Stimulated activated naive B cell treated with anti-CD40 and anti-IgM and Interleukin-4, amounts not matched to agents 10 μg/mL and 1 μg/mL and 100 μg/mL, for 72 hours (primary cell): ENCODE results near the gene CAMTA1.

Source experiments
- ATAC-seq, 2 donors: fragments of 150-1000 bp; cut with Tn5 transposase; replicated peaks; 2 replicates each; pipeline ENCODE4 v1.10.0; 2021; ENCODE audit warnings: moderate library complexity in 1 of 2
- DNase-seq: peaks from one replicate; pipeline ENCODE4 v3.0.0; 2021
- H3K27ac Mint-ChIP-seq: one replicate; pipeline ENCODE4 v1.8.0; 2022; ENCODE audit warnings: mild to moderate bottlenecking, mixed read lengths
- H3K27me3 Mint-ChIP-seq, 2 donors: one replicate each; pipeline ENCODE4 v1.8.0; 2022; ENCODE audit warnings: mixed read lengths in 2 of 2
- H3K36me3 Mint-ChIP-seq, 2 donors: one replicate each; pipeline ENCODE4 v1.8.0; 2022; ENCODE audit warnings: mixed read lengths in 2 of 2, mild to moderate bottlenecking in 1 of 2
- H3K4me1 Mint-ChIP-seq, 2 donors: one replicate each; pipeline ENCODE4 v1.8.0; 2022; ENCODE audit warnings: mixed read lengths in 2 of 2, mild to moderate bottlenecking in 1 of 2
- H3K4me3 Mint-ChIP-seq, 2 donors: one replicate each; pipeline ENCODE4 v1.8.0; 2022; ENCODE audit warnings: mild to moderate bottlenecking in 2 of 2, mixed read lengths in 2 of 2, moderate library complexity in 1 of 2
- H3K9me3 Mint-ChIP-seq, 2 donors: one replicate each; pipeline ENCODE4 v1.8.0; 2022; ENCODE audit warnings: mixed read lengths in 2 of 2, mild to moderate bottlenecking in 1 of 2

The CAMTA1 gene

GRCh38 chr1:6899621-6900020, 114.4 kb downstream of the CAMTA1 start:
- Mint-ChIP-seq H3K9me3 (no peaks in the 10 kb centered on the region), H3K4me1 (no peaks in the 10 kb centered on the region), H3K4me3 (no peak overlapping the region), H3K36me3 (peaks cover 0 to 4% of the 10 kb centered on the region in 2 donors), H3K27ac (no peak overlapping the region), H3K27me3 (no peaks in the 10 kb centered on the region)
- no peak for DNase-seq
- ATAC-seq, result no peak

DNA sequence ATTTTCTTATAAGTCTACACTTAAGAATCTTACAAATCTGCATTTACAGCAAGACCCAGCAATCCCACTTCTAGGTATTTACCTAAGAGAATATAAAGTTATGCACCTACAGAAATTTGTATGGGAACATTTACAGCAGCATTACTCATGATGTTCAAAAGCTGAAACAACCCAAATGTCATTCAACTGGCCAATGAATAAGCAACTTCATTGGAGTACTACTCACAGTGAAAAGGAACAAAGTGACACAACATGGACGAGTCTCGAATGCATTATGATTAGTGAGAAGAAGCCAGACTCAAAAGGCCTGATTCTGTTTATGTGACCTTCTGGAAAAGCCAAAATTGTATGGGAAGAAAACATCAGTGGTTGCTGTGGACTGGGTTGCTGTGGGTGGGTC, 116.9 kb downstream of the CAMTA1 start:
- no peaks in the 10 kb centered on the region for H3K9me3 Mint-ChIP-seq
- no peak overlapping the region for H3K4me3 Mint-ChIP-seq
- no peaks in the 10 kb centered on the region for H3K27me3 Mint-ChIP-seq
- H3K27ac Mint-ChIP-seq, result no peak overlapping the region
- ATAC-seq, result no peak
- H3K36me3 Mint-ChIP-seq, result peaks cover 3 to 4% of the 10 kb centered on the region in 2 donors
- peaks cover 0 to 11% of the 10 kb centered on the region in 2 donors for H3K4me1 Mint-ChIP-seq
- no peak for DNase-seq

DNA sequence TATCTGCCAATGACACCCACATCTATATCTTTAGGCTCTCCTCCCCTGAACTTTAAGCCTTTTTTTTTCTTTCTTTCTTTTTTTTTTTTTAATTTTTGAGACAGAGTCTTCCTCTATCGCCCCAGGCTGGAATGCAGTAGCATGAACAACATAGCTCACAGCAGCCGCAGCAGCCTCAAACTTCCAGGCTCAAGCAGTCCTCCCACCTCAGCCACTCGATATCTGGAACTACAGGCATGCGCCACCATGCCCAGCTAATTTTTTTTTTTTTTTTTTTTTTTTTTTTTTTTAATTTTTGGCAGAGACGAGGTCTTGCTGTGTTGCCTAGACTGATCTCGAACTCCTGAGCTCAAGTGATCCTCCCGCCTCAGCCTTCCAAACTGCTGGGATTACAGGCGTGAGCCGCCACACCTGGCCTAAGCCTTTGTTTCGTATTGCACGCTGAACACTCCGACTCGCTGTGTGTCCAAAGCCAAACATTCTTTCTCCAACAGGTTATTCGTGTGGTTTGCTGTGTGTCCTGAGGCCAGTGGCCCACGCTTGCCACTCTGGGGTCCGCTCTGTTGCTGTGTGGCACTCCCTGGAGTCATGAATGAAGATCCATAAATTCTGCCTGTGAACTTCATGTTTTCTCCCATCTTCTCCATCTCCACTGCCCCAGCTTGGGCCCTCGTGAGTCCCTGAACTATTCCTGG, 119.4 kb downstream of the CAMTA1 start:
- H3K4me1 Mint-ChIP-seq, result peaks cover 0 to 12% of the 10 kb centered on the region in 2 donors
- H3K27ac Mint-ChIP-seq, result no peak overlapping the region
- no peak overlapping the region for H3K4me3 Mint-ChIP-seq
- peaks cover 0 to 3% of the 10 kb centered on the region in 2 donors for H3K36me3 Mint-ChIP-seq
- no peak for ATAC-seq
- peaks cover 8 to 10% of the 10 kb centered on the region in 2 donors for H3K27me3 Mint-ChIP-seq
- no peaks in the 10 kb centered on the region for H3K9me3 Mint-ChIP-seq
- no peak for DNase-seq

GRCh38 chr1:6905331-6905730, 120.1 kb downstream of the CAMTA1 start:
- Mint-ChIP-seq H3K4me3 (no peak overlapping the region), H3K4me1 (peaks cover 0 to 12% of the 10 kb centered on the region in 2 donors), H3K27ac (no peak overlapping the region), H3K27me3 (peaks cover 8 to 12% of the 10 kb centered on the region in 2 donors), H3K9me3 (no peaks in the 10 kb centered on the region), H3K36me3 (peaks cover 0 to 3% of the 10 kb centered on the region in 2 donors)
- no peak for ATAC-seq
- no peak for DNase-seq

DNA sequence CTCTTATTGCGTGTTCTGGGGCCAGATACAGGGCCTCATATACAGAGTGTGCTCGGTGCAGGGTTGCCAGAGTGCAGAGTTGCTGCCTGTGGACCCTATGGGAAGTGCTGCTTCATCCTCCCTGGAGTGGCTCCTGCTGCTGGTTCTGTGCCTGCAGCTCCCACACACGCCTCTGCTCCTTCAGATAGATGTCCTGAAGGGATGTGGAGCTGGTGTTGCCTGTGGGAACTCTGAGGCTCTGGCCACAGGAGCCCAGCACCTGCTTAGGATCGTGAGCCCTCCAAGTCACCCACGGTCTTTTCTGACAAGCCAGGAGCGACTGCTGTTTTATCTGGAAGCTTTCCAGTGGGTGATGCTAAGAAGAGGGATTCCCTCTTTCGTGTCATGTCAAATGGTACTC, 120.5 kb downstream of the CAMTA1 start:
- DNase-seq (no peak), ATAC-seq (no peak)
- no peaks in the 10 kb centered on the region for H3K9me3 Mint-ChIP-seq
- H3K27ac Mint-ChIP-seq, result no peak overlapping the region
- H3K4me1 Mint-ChIP-seq, result peaks cover 0 to 12% of the 10 kb centered on the region in 2 donors
- peaks cover 8 to 12% of the 10 kb centered on the region in 2 donors for H3K27me3 Mint-ChIP-seq
- H3K36me3 Mint-ChIP-seq, result peaks cover 0 to 3% of the 10 kb centered on the region in 2 donors
- no peak overlapping the region for H3K4me3 Mint-ChIP-seq

- Mint-ChIP-seq H3K27me3 (peaks cover 8 to 20% of the 10 kb centered on the region in 2 donors), H3K9me3 (no peaks in the 10 kb centered on the region), H3K4me3 (no peak overlapping the region), H3K4me1 (peaks cover 0 to 12% of the 10 kb centered on the region in 2 donors), H3K27ac (no peak overlapping the region), H3K36me3 (peaks cover 0 to 3% of the 10 kb centered on the region in 2 donors)
- DNase-seq (no peak), ATAC-seq (no peak)
Measured at GRCh38 chr1:6906783-6907182, 121.5 kb downstream of the CAMTA1 start.

- Mint-ChIP-seq H3K27me3 (peaks cover 8 to 20% of the 10 kb centered on the region in 2 donors), H3K27ac (no peak overlapping the region), H3K4me3 (no peak overlapping the region), H3K36me3 (peaks cover 0 to 3% of the 10 kb centered on the region in 2 donors), H3K9me3 (no peaks in the 10 kb centered on the region), H3K4me1 (peaks cover 0 to 12% of the 10 kb centered on the region in 2 donors)
- DNase-seq (no peak), ATAC-seq (no peak)
Measured at GRCh38 chr1:6907201-6907600, 121.9 kb downstream of the CAMTA1 start.

- ATAC-seq (no peak), DNase-seq (no peak)
- H3K27ac Mint-ChIP-seq, result no peak overlapping the region
- peaks cover 12 to 21% of the 10 kb centered on the region in 2 donors for H3K27me3 Mint-ChIP-seq
- peaks cover 0 to 3% of the 10 kb centered on the region in 2 donors for H3K36me3 Mint-ChIP-seq
- no peaks in the 10 kb centered on the region for H3K9me3 Mint-ChIP-seq
- H3K4me3 Mint-ChIP-seq, result no peak overlapping the region
- peaks cover 0 to 12% of the 10 kb centered on the region in 2 donors for H3K4me1 Mint-ChIP-seq
Measured at GRCh38 chr1:6907676-6908434, 122.6 kb downstream of the CAMTA1 start.

DNA sequence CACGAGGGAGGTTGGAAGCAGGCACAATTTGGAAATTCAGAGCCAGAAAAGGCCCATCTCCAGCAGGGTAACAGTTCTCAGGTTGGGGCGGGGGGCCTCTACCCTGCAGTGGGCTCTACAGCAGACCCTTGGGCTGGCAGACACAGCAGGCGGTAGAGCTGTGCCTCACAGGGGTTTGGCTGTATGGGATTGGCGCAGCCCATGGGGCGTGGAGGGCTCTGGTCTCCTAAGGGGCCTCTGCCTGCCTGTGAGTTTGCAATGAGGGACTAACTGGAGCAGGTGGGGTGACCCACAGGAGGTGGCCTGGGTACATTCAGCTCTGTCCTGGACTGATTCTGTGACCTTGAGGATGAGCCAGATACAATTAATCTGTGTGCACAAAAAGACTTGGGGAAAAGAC, 124.1 kb downstream of the CAMTA1 start:
- H3K27ac Mint-ChIP-seq, result no peak overlapping the region
- H3K9me3 Mint-ChIP-seq, result peaks cover 3 to 4% of the 10 kb centered on the region in 2 donors
- peaks cover 0 to 8% of the 10 kb centered on the region in 2 donors for H3K36me3 Mint-ChIP-seq
- ATAC-seq, result no peak
- no peak for DNase-seq
- H3K4me1 Mint-ChIP-seq, result peaks cover 0 to 12% of the 10 kb centered on the region in 2 donors
- peaks cover 21 to 32% of the 10 kb centered on the region in 2 donors for H3K27me3 Mint-ChIP-seq
- no peak overlapping the region for H3K4me3 Mint-ChIP-seq

- Mint-ChIP-seq H3K27me3 (peaks cover 21 to 32% of the 10 kb centered on the region in 2 donors), H3K36me3 (peaks cover 0 to 8% of the 10 kb centered on the region in 2 donors), H3K27ac (no peak overlapping the region), H3K4me3 (no peak overlapping the region), H3K9me3 (peaks cover 3 to 4% of the 10 kb centered on the region in 2 donors), H3K4me1 (peaks cover 0 to 12% of the 10 kb centered on the region in 2 donors)
- no peak for ATAC-seq
- DNase-seq, result no peak
Measured at GRCh38 chr1:6909857-6910256, 124.6 kb downstream of the CAMTA1 start.

DNA sequence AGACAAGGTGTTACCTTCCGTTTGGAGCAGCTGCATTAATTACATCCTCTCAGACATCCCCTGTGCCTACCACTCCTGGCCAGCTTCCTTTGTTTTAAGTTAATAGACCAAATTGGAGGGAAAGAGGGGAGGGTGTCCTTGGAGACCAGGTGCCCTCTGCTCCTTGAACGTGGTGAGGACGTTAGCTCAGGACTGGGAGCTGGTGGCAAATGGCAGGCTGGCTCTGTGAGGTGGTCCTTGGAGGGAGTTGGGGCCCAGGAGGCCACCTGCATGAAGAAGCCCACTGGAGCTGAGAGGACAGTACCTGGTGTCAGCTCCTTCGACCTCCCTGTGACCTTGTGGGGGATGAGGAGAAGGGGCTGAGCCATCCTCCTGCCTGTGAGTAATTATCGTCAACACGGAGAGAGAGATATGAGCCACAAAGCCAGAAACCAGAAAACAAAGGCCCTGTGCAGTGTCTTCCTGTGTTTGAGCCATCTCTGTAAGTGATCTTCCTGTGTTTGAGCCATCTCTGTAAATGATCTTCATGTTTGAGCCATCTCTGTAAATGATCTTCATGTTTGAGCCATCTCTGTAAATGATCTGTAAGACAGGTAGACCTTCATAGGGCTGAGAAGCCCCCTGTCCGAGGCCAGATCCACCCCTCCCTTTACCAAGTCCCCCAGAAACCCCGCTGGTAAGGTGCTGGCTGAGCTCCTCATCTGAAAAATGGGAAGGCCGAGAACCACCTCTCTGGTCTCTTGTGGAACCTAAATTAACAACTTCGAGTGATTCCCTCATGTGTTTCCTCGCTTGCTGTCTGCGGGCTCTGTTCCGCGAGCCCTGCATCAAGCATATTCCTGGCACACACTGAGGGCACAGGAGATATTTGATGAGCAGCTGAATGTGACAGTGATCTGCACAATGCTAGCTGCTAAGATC, 126.0 kb downstream of the CAMTA1 start:
- DNase-seq (no peak), ATAC-seq (no peak)
- H3K4me1 Mint-ChIP-seq, result peaks cover 0 to 10% of the 10 kb centered on the region in 2 donors
- H3K9me3 Mint-ChIP-seq, result peaks cover 3 to 4% of the 10 kb centered on the region in 2 donors
- H3K36me3 Mint-ChIP-seq, result peaks cover 0 to 5% of the 10 kb centered on the region in 2 donors
- H3K27ac Mint-ChIP-seq, result no peak overlapping the region
- no peak overlapping the region for H3K4me3 Mint-ChIP-seq
- peaks cover 27 to 33% of the 10 kb centered on the region in 2 donors for H3K27me3 Mint-ChIP-seq

- no peak for ATAC-seq
- Mint-ChIP-seq H3K36me3 (peaks cover 0 to 5% of the 10 kb centered on the region in 2 donors), H3K9me3 (peaks cover 3 to 4% of the 10 kb centered on the region in 2 donors), H3K4me3 (no peak overlapping the region), H3K27me3 (peaks cover 34 to 40% of the 10 kb centered on the region in 2 donors), H3K27ac (no peak overlapping the region), H3K4me1 (peaks cover 0 to 3% of the 10 kb centered on the region in 2 donors)
- DNase-seq, result no peak
Measured at GRCh38 chr1:6911974-6912373, 126.7 kb downstream of the CAMTA1 start.

DNA sequence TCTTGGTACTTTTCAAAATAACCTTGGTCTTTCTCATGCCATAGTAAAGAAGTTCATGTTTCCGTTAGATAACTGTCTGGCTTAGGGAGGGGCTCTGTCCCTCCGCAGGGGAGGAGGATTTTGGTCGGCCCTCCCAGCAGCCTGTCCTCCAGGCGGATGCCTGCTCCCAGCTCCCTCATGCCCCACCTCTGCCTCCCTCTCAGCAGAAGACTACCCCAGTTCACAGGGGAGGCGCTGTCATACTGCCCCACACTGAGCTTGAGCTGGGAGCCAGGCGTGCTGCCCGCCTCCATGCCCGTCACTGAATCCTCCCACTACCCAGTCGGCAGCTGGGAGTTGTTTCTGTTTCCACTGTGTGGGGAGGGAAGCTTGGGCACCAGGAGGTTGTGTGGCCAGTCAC, 127.3 kb downstream of the CAMTA1 start:
- no peak for DNase-seq
- Mint-ChIP-seq H3K36me3 (peaks cover 0 to 5% of the 10 kb centered on the region in 2 donors), H3K4me1 (no peaks in the 10 kb centered on the region), H3K9me3 (peaks cover 3 to 4% of the 10 kb centered on the region in 2 donors), H3K27me3 (peaks cover 36 to 44% of the 10 kb centered on the region in 2 donors), H3K4me3 (no peak overlapping the region), H3K27ac (no peak overlapping the region)
- ATAC-seq, result no peak

GRCh38 chr1:6913086-6913485, 127.8 kb downstream of the CAMTA1 start:
- no peak for ATAC-seq
- H3K27me3 Mint-ChIP-seq, result peaks cover 33 to 40% of the 10 kb centered on the region in 2 donors
- H3K4me3 Mint-ChIP-seq, result no peak overlapping the region
- H3K27ac Mint-ChIP-seq, result no peak overlapping the region
- H3K36me3 Mint-ChIP-seq, result peaks cover 0 to 5% of the 10 kb centered on the region in 2 donors
- no peaks in the 10 kb centered on the region for H3K4me1 Mint-ChIP-seq
- H3K9me3 Mint-ChIP-seq, result peaks cover 3 to 4% of the 10 kb centered on the region in 2 donors
- DNase-seq, result no peak
